ENCODE measurements around the gene SHB.

The SHB gene

GRCh38 chr9:37972351-37972848 lies 96.6 kb downstream of the SHB start:
- no peak for DNase-seq (ENCODE audit: low read depth)
- TF ChIP-seq CTCF (conservative IDR thresholded peaks at IDR 0.05; ENCODE audit: low read length) = peak; percentile 30
- H3K4me3 ChIP-seq (ENCODE audit: low read length) = no peak overlapping the region

- TF ChIP-seq CTCF (conservative IDR thresholded peaks at IDR 0.05; ENCODE audit: low read length) = no peak
- H3K4me3 ChIP-seq (ENCODE audit: low read length) = no peak overlapping the region
- DNase-seq (ENCODE audit: low read depth) = no peak
Measured at GRCh38 chr9:37971691-37972090, 97.3 kb downstream of the SHB start.

GRCh38 chr9:37971108-37971459 lies 97.9 kb downstream of the SHB start:
- no peak for DNase-seq (ENCODE audit: low read depth)
- TF ChIP-seq CTCF (conservative IDR thresholded peaks at IDR 0.05; ENCODE audit: low read length) = no peak

GRCh38 chr9:37970301-37971107 lies 98.5 kb downstream of the SHB start:
- TF ChIP-seq CTCF (conservative IDR thresholded peaks at IDR 0.05; ENCODE audit: low read length) = no peak
- DNase-seq (ENCODE audit: low read depth) = no peak
- H3K4me3 ChIP-seq (ENCODE audit: low read length) = no peak overlapping the region

More at GRCh38 chr9:37971108-37971459, 97.9 kb downstream of the SHB start:
- no peak overlapping the region for H3K4me3 ChIP-seq (ENCODE audit: low read length)

GRCh38 chr9:37969558-37970300 lies 99.3 kb downstream of the SHB start:
- H3K4me3 ChIP-seq (ENCODE audit: low read length) = no peak overlapping the region
- DNase-seq (ENCODE audit: low read depth) = no peak
- TF ChIP-seq CTCF (conservative IDR thresholded peaks at IDR 0.05; ENCODE audit: low read length) = no peak

- no peak for DNase-seq (ENCODE audit: low read depth)
- TF ChIP-seq CTCF (conservative IDR thresholded peaks at IDR 0.05; ENCODE audit: low read length) = 0 out of 2 replicates have a peak, but pooled peaks have one; percentile 4
Measured at GRCh38 chr9:37969130-37969529, 99.9 kb downstream of the SHB start.

More at GRCh38 chr9:37969130-37969529, 99.9 kb downstream of the SHB start:
- H3K4me3 ChIP-seq (ENCODE audit: low read length) = no peak overlapping the region

Data from AG10803 (cell line).